Measurements from ENCODE around the gene MAP7. TPM values are rescaled to one million over a fixed set of nuclear protein-coding genes. Genes with fewer than 3 reads are reported as not detected.

MAP7 gene
- polyA plus RNA-seq, 1 donor from 2014 or later = 5.1 TPM

DNA sequence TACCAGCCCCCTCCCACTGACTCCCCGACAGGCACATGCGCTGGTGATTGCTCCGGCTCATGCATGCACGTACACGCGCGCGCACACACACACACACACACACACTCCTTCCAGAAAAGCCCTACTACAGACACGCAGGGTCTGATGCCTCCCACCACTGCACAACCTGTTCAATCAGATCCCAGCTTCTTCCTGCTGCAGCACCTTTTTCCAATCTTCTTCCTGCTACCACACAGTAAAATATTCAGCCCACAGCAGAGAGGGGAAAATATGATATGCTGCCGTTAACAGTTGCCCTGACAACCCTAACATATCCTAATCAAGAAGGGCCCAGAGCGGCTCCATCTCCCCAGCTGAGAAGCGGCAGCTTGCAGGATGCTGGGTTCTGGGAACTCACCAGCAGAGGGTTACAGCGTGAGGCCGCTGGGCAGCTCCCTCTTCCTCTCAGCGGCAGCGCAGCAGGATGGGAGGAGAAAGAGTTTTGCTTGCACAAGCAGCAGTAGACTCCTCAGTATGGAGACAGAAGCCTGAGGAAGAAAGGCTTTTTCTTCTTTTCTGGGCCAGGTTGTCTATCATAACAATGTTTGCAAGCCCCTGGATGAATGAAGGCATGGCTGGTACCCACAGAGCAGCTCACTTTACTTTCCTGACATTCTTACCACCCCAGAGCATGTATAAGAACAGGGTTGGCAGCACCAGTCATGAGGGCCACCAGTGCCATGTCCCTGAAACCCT is 23.9 kb downstream of the MAP7 start:
- TF ChIP-seq TAF1 (IDR thresholded peaks at IDR 0.05; ENCODE audit: low read depth) (no peak), SMC3 (conservative IDR thresholded peaks at IDR 0.05; ENCODE audit: poor library complexity) (peak; percentile 69), POLR2AphosphoS5 (IDR thresholded peaks at IDR 0.05) (peak; percentile 66), EZH2 (IDR thresholded peaks at IDR 0.05; ENCODE audit: borderline replicate concordance, insufficient read depth, low read length, poor library complexity, severe bottlenecking) (no peak), EP300 (conservative IDR thresholded peaks at IDR 0.05; ENCODE audit: poor library complexity, severe bottlenecking) (peak; percentile 65), CTCF (IDR thresholded peaks at IDR 0.05; ENCODE audit: poor library complexity, severe bottlenecking) (peak; percentile 72), MXI1 (conservative IDR thresholded peaks at IDR 0.05; ENCODE audit: poor library complexity, severe bottlenecking) (peak; percentile 41), RAD21 (conservative IDR thresholded peaks at IDR 0.05) (peak; percentile 60)
- TF ChIP-seq, protein P1, sequence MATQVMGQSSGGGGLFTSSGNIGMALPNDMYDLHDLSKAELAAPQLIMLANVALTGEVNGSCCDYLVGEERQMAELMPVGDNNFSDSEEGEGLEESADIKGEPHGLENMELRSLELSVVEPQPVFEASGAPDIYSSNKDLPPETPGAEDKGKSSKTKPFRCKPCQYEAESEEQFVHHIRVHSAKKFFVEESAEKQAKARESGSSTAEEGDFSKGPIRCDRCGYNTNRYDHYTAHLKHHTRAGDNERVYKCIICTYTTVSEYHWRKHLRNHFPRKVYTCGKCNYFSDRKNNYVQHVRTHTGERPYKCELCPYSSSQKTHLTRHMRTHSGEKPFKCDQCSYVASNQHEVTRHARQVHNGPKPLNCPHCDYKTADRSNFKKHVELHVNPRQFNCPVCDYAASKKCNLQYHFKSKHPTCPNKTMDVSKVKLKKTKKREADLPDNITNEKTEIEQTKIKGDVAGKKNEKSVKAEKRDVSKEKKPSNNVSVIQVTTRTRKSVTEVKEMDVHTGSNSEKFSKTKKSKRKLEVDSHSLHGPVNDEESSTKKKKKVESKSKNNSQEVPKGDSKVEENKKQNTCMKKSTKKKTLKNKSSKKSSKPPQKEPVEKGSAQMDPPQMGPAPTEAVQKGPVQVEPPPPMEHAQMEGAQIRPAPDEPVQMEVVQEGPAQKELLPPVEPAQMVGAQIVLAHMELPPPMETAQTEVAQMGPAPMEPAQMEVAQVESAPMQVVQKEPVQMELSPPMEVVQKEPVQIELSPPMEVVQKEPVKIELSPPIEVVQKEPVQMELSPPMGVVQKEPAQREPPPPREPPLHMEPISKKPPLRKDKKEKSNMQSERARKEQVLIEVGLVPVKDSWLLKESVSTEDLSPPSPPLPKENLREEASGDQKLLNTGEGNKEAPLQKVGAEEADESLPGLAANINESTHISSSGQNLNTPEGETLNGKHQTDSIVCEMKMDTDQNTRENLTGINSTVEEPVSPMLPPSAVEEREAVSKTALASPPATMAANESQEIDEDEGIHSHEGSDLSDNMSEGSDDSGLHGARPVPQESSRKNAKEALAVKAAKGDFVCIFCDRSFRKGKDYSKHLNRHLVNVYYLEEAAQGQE (IDR thresholded peaks at IDR 0.05; ENCODE audit: borderline replicate concordance) = peak; percentile 84
- H3K4me2 ChIP-seq (ENCODE audit: low read length) = peak overlapping the region; percentile 84
- no peaks in the 10 kb centered on the region for H4K20me1 ChIP-seq (ENCODE audit: insufficient read depth)
- H3K79me2 ChIP-seq (replicated peaks; ENCODE audit: insufficient read depth, low read length) = no peaks in the 10 kb centered on the region
- peak overlapping the region; percentile 48 for H2AFZ ChIP-seq (ENCODE audit: low read depth, low read length)
- H3F3A ChIP-seq (ENCODE audit: insufficient read depth, low read length, poor library complexity, severe bottlenecking) = no peaks in the 10 kb centered on the region
- H3K9ac ChIP-seq (ENCODE audit: low read length) = peak overlapping the region; percentile 67
- peak overlapping the region; percentile 85 for H3K27ac ChIP-seq (ENCODE audit: low read length)
- no peaks in the 10 kb centered on the region for H3K9me3 ChIP-seq (ENCODE audit: low read length)
- H3K36me3 ChIP-seq (ENCODE audit: insufficient read depth, low read length) = no peaks in the 10 kb centered on the region
- H3K9me2 ChIP-seq (ENCODE audit: insufficient read depth, low read length) = no peaks in the 10 kb centered on the region
- peak overlapping the region; percentile 65 for H3K4me3 ChIP-seq (ENCODE audit: low read length)
- no peaks in the 10 kb centered on the region for H3K27me3 ChIP-seq (ENCODE audit: insufficient read depth, low read depth, low read length)

DNA sequence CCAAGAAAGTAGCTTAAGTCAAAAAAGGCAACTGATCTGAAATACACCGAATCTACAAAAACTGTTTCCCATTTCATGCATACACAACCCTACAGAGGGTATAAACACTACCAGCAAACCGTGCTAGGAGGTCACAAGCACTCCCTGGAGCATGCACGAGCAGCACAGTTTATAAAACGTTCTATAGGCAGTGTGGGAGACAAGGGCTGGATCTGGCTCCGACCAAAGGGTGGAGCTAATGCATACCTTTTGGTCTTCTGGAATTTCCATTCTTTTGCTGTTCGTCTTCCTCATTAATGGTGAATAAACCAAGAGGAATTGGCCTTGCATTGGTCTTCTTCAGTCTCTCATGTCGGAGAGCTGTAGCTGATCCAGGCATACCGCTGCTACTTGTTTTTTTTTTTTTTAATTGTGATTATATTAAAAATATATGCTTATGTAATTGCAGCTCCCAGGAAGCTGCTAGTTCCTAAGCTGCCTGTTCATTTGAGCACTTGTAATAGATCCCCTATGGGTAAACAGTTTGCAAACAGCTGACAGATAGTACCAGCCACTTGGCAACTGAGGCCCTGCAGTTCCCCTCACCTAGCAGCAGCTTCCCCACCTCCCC is 24.5 kb downstream of the MAP7 start:
- TF ChIP-seq CTCF (IDR thresholded peaks at IDR 0.05; ENCODE audit: poor library complexity, severe bottlenecking) (peak; percentile 16), POLR2AphosphoS5 (IDR thresholded peaks at IDR 0.05) (no peak)
- H3K79me2 ChIP-seq (replicated peaks; ENCODE audit: insufficient read depth, low read length) = no peaks in the 10 kb centered on the region
- peak overlapping the region; percentile 67 for H3K9ac ChIP-seq (ENCODE audit: low read length)
- peak overlapping the region; percentile 65 for H3K4me3 ChIP-seq (ENCODE audit: low read length)
- no peaks in the 10 kb centered on the region for H3F3A ChIP-seq (ENCODE audit: insufficient read depth, low read length, poor library complexity, severe bottlenecking)
- no peaks in the 10 kb centered on the region for H3K36me3 ChIP-seq (ENCODE audit: insufficient read depth, low read length)
- peak overlapping the region; percentile 48 for H2AFZ ChIP-seq (ENCODE audit: low read depth, low read length)
- no peaks in the 10 kb centered on the region for H4K20me1 ChIP-seq (ENCODE audit: insufficient read depth)
- no peaks in the 10 kb centered on the region for H3K9me3 ChIP-seq (ENCODE audit: low read length)
- no peaks in the 10 kb centered on the region for H3K27me3 ChIP-seq (ENCODE audit: insufficient read depth, low read depth, low read length)
- H3K9me2 ChIP-seq (ENCODE audit: insufficient read depth, low read length) = no peaks in the 10 kb centered on the region
- peak overlapping the region; percentile 85 for H3K27ac ChIP-seq (ENCODE audit: low read length)
- peak overlapping the region; percentile 84 for H3K4me2 ChIP-seq (ENCODE audit: low read length)

Measured in neural cell (in vitro differentiated cells).